ENCODE data around the gene EEF1AKMT3. TPM values are rescaled to one million over a fixed set of nuclear protein-coding genes. Genes with fewer than 3 reads are reported as not detected.

EEF1AKMT3 gene
- total RNA-seq, 1 experiment from 2014 or later: 5.0 TPM

DNA sequence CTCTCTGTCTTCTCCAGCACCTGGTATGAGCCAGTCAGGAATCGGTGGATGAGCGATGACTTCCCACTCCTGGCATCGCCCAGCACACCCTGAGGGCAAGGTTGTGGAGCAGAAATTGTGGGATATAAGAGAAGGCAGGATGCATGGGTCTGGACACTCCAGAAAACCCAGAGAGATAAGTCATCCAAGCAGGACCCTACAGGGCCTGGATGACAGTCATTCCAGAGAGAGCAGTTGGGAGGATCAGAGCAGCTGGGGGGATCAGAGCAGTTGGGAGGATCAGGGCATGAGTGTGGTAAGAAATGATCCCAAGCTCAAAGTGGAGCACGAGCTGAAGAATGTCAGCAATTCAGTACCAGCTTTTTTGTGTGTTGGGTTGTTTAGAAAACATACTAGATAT lies 37.8 kb upstream of the EEF1AKMT3 start:
- H3K27me3 ChIP-seq (ENCODE audit: insufficient read depth, low read length): no peaks in the 10 kb centered on the region
- H3K4me3 ChIP-seq (replicated peaks in 1 of 2; ENCODE audit: low read depth in 1 of 2, low read length in 2 of 2): no peak overlapping the region
- TF ChIP-seq EZH2 (IDR thresholded peaks at IDR 0.05) (no peak), ZNF274 (IDR thresholded peaks at IDR 0.05; ENCODE audit: low read depth, low read length) (no peak), TCF7L2 (IDR thresholded peaks at IDR 0.05; ENCODE audit: borderline replicate concordance, extremely low read depth, insufficient read depth, insufficient read length) (no peak), JUND (IDR thresholded peaks at IDR 0.05) (no peak), POLR2AphosphoS5 (IDR thresholded peaks at IDR 0.05; ENCODE audit: low read depth, low read length) (no peak), SIN3A (IDR thresholded peaks at IDR 0.05; ENCODE audit: low read depth) (no peak), POLR2A (IDR thresholded peaks at IDR 0.05; ENCODE audit: borderline replicate concordance, extremely low read depth, insufficient read depth, insufficient read length) (no peak), ZFX (IDR thresholded peaks at IDR 0.05) (no peak), EGR1 (IDR thresholded peaks at IDR 0.05; ENCODE audit: low read depth) (no peak), SRF (IDR thresholded peaks at IDR 0.05; ENCODE audit: low read depth) (no peak), EZH2phosphoT487 (IDR thresholded peaks at IDR 0.05; ENCODE audit: borderline replicate concordance) (no peak), CEBPB (IDR thresholded peaks at IDR 0.05; ENCODE audit: low read depth) (no peak), SP1 (IDR thresholded peaks at IDR 0.05; ENCODE audit: low read depth) (no peak), FOSL1 (IDR thresholded peaks at IDR 0.05; ENCODE audit: low read depth) (no peak), ELF1 (IDR thresholded peaks at IDR 0.05; ENCODE audit: borderline replicate concordance, low read depth) (no peak)
- TF ChIP-seq, protein P1, sequence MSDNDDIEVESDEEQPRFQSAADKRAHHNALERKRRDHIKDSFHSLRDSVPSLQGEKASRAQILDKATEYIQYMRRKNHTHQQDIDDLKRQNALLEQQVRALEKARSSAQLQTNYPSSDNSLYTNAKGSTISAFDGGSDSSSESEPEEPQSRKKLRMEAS (IDR thresholded peaks at IDR 0.05): no peak
- TF ChIP-seq, protein P2, sequence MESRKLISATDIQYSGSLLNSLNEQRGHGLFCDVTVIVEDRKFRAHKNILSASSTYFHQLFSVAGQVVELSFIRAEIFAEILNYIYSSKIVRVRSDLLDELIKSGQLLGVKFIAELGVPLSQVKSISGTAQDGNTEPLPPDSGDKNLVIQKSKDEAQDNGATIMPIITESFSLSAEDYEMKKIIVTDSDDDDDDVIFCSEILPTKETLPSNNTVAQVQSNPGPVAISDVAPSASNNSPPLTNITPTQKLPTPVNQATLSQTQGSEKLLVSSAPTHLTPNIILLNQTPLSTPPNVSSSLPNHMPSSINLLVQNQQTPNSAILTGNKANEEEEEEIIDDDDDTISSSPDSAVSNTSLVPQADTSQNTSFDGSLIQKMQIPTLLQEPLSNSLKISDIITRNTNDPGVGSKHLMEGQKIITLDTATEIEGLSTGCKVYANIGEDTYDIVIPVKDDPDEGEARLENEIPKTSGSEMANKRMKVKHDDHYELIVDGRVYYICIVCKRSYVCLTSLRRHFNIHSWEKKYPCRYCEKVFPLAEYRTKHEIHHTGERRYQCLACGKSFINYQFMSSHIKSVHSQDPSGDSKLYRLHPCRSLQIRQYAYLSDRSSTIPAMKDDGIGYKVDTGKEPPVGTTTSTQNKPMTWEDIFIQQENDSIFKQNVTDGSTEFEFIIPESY (IDR thresholded peaks at IDR 0.05; ENCODE audit: extremely low read depth, insufficient replicate concordance, low read length): no peak
- no peaks in the 10 kb centered on the region for H3K9me2 ChIP-seq (ENCODE audit: insufficient read depth)
- no peak overlapping the region for H3K4me2 ChIP-seq (ENCODE audit: low read length)
- H4K20me1 ChIP-seq (ENCODE audit: insufficient read depth): no peaks in the 10 kb centered on the region
- ATAC-seq (no peak), DNase-seq (ENCODE audit: low read depth, low spot score) (no peak)
- no peaks in the 10 kb centered on the region for H3K79me2 ChIP-seq (ENCODE audit: insufficient read depth, low read length)
- H2AFZ ChIP-seq (ENCODE audit: low read depth, low read length, poor library complexity, severe bottlenecking): no peak overlapping the region
- H3K9me3 ChIP-seq (ENCODE audit: control insufficient read depth in 1 of 2, insufficient read depth in 1 of 2, low read depth in 1 of 2, low read length in 2 of 2): no peaks in the 10 kb centered on the region
- H3K4me1 ChIP-seq (ENCODE audit: control insufficient read depth in 1 of 2, insufficient read depth in 2 of 2, low read length in 2 of 2): no peaks in the 10 kb centered on the region
- H3K9ac ChIP-seq (ENCODE audit: low read length): no peak overlapping the region
- intact Hi-C loops (cut with micrococcal nuclease): no loop called here
- no peak overlapping the region for H3K27ac ChIP-seq (ENCODE audit: low read depth, low read length)
- RAD21 ChIA-PET (ENCODE audit: low non-redundant PET in 1 of 2, low total read pairs in 2 of 2, uncharacterized antibody in 2 of 2, unreplicated experiment in 2 of 2): no interaction called here
- H3K36me3 ChIP-seq (ENCODE audit: control insufficient read depth in 1 of 2, insufficient read depth in 2 of 2, low read length in 2 of 2): peaks cover 0 to 15% of the 10 kb centered on the region in 2 experiments; a peak in 3 of 4 replicates
- no TSS peak for BruUV-seq (replicated peaks)
- POLR2A ChIA-PET: no interaction called here
- CTCF ChIA-PET: no interaction called here

Data from HCT116 (cell line).